Dermis blood vessel endothelial cell (primary cell): ENCODE results near the gene VAMP2. TPM values are rescaled to one million over a fixed set of nuclear protein-coding genes. Genes with fewer than 3 reads are reported as not detected.

Experiments used
- DNase-seq: peaks from one replicate; pipeline ENCODE4 v3.0.0; 2010
- total RNA-seq: library from RNA; depleted of rRNA; stranded (reverse); fragments of >200 nt; gene quantifications from 2 replicates; pipeline ENCODE4 v1.2.3, GENCODE V29; 2014

The VAMP2 gene, protein sequence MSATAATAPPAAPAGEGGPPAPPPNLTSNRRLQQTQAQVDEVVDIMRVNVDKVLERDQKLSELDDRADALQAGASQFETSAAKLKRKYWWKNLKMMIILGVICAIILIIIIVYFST
- 4.4 and 5.2 TPM in 2 replicates for total RNA-seq

DNA sequence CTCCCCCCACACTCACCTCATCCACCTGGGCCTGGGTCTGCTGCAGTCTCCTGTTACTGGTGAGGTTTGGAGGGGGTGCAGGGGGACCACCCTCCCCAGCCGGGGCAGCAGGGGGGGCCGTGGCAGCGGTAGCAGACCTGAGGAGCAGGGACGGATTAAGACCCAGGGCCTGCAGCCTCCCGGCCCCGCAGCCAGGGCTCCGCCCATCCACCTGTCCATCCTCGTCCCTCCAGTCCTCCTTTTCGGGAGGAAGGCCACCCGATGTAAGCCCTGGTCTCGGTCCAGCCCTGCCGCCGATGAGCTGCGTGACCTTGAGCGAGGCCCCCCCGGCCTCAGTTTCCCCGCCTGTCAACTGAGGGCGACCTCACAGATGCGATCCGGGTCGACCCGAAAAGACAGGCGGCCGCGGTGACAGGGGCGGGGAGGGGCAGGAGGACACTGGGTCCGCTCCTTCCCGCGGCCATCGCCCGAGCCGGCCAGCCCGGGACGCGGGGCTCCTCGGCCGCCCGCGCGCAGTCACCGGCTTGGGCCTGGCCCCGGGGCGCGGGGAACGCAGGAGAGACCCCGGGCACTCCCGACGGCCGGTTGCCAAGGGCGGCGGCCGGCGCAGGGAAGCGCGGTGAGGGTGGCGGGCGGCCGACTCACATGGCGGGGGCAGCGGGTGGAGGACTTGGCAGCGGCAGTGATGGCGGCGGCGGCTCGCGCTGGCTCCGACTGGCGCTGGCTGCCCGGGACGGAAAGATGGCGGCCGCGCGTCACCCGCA is at the start of gene VAMP2:
VAMP2 (minus strand) TSS at position 716 of the 764 bp plus-strand sequence; CDS start at position 647, 69 bp downstream.
- peak; percentile 80 for DNase-seq

DNA sequence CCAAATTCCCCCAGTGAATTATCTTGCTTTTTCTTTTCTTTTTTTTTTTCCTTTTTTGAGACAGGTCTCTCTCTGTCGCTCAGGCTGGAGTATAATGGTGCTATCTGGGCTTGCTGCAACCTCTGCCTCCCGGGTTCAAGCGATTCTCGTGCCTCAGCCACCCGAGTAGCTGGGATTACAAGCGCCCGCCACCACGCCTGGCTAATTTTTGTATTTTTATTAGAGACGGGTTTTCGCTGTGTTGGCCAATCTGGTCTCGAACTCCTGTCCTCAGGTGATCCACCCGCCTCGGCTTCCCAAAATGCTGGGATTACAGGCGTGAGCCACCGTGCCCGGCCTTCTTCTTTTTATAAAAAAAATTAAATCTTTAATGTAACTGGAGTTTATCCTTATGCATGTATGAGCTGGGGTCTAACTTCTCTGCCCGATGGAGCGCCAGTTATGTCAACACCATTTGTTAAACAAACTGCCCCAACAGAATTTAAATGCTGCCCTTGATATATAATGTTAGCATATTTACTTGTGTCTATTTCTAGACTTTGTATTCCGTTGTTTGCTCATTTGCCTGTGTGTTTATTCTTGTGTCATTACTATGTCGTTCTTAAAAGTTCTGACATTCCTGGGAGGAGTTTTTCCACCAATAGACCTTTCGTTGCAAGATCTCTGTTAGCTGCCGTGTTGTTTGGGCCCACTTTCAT is 48.2 kb upstream of the VAMP2 start:
- peak; percentile 39 for DNase-seq

DNA sequence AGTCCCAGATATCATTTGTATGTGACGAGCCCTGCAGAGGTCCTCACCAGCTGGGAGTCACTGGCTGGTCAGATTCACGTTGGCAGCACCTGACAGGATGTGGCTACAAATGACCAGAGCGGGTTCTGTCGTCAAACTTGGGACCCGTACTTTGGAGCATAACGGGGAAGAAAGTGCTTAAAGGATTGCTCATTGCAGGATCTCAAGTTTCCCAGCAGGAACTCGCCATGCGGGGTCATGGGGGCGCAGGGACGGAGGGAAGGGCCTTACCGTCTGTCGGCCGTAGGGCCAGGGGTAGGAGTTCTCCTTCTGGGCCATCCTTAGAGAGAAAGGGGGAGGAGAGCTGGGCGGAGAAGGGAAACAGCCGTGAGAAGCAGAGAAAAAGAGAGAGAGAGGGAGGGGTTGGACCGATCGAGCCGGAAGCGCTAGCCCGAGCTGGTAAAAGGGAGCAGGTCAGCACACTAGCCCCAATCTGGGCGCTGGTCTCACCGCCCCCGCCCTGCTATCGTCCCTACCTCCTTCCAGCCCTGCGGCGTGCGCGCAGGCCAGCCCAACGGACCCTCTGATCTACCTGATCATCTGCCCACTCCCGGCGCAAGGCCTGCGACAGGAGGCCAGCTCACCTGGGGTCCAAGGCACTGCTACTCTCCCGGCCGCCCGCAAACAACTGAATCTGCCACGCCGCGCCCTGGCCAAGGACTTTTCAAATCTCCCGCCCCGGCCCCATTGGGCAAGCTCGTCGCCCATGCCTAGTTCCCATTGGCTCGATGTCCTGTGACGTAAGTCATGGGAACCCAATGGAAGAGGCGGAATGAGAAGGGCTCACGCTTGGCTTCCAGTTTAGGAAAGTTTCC is 47.4 kb upstream of the VAMP2 start, which contains the start of gene AURKB:
AURKB (minus strand) TSS at position 669 of the 854 bp plus-strand sequence; CDS start at position 318, 351 bp downstream.
- DNase-seq, result peak; percentile 98

DNA sequence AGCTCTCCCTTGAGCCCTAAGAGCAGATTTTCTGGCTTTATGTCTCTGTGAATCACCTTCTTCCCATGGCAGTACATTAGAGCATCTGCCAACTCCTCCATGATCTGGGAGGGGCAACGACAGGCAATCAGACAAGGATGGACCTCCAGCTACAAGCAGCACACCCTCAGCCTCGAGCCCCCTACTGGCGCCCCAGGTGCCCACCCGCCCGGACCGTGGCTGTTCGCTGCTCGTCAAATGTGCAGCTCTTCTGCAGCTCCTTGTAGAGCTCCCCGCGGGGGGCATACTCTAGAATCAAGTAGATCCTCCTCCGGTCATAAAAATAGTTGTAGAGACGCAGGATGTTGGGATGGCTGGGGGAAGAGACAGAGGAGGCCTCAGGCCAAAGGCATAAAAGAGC is 43.8 kb upstream of the VAMP2 start:
- DNase-seq, result no peak

DNA sequence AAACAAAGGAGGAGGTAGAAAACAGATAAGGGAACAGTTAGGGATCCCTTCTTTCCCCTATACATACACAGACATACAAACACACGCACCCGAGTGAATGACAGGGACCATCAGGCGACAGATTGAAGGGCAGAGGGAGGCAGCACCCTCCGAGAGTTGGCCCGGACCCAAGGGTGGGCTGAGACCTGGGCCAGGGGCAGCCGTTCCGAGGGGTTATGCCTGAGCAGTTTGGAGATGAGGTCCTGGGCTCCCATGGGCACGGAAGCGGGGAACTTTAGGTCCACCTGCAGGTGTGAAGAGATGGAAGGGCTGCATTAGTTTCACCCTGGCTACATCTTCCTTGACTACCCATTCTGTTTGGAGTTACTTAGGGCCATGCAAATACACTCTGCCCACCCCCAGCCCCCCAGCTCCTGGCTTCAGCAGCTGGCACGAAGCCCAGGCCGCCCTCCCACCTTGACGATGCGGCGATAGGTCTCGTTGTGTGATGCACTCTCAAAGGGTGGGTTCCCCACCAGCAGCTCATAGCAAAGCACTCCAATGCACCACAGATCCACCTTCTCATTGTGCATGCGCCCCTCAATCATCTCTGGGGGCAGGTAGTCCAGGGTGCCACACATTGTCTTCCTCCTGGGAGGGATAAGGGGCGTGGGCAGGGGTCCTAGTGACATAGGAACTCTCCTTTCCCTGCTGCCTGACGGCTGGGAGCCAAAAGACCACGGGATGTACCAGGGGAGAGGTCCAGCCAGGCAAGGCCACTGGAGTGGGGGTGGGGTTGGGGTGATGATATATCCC is 42.2 kb upstream of the VAMP2 start:
- DNase-seq, result no peak

DNA sequence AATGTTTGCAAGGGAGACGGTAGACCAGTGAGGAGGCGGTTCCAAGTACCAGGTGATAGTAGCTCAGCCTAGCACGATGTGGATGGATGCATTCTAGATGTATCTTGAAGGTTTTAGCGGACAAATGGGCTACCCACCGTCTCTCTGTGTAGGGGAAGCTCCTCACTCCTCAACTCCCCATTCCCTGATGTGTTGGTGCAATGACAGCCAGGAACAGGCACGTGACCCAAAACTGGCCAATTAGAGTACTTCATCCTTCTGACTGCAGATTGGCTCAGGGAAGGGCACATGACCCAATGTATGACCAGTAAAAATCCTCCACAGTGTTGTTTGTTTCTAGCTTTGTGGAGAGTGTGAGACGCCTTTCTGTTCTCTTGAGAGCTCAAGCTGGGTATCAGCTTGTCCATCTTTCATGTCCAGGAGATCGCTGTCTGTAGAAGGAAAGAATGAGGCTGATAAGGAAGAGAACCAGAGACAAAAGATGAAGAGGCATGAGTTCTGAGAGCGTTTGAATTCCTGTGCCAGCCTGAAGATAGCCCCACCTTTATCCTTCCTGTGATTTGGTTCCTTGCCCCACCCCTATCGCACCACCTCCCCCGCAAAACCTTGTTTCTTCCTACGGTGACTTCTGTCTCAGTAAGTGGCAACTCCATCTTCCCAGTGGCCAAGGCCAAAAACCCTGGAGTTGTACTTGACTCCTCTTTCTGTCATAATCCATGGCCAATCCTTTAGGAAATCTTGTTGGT is 29.5 kb upstream of the VAMP2 start:
- peak; percentile 95 for DNase-seq

DNA sequence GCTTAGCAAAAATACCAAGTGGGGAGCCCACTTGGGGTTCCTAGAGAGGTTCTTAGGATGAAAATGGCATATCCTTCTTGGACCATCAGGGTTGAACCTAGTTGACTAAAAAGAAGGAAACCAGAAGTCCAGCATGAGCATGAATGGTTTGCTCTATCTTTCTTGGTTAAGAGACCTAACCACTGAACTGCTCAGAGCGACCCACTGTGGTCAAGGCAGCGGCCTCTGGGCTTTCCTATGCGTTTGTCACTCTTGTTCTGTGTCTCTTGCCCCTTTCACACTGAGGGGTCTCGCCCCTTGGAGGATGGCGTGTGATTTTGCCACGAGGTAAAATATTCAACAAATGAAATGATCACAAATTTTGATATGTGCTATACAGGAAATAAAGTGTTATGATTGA is 27.8 kb upstream of the VAMP2 start:
- no peak for DNase-seq

DNA sequence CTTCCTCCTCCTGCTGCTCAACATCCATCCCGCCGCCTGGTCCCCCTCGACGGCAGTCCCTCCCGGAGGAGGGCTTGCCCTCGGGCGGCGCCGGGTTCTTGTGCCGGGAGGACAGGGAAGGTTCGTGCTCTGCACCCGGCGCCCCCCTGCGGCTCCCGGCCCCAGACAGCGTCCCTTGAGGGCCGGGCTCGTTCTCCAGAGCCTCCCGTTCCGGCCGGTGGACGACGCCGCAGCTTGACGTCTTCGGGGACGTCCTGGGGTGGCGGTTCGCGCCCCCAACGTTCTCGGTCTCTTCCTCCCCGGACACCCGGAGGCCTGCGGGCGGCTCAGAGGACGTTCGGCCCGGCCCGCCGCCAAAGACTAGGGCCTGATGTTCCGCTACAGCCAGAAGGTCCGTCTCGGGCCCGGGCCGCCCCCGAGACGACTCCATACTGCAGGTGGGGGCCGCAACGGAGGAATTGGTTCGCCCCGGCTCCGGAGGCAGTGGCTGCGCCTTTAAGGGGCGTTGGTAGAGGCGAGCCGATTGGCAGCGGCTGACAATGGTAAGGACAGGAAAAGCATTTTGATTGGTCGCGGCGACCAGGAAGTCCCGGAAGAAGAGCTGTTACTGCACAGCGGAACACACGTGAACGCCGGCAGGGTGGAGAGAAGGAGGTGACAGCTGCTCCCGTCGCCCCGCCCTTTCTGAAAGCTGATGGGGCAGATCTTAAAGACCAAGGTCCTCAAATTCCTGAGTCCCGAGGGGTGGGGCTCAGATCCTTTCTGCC is 27.1 kb upstream of the VAMP2 start, which contains the start of gene BORCS6:
BORCS6 (minus strand) TSS at position 470 of the 767 bp plus-strand sequence; CDS start at position 430, 40 bp downstream.
- peak; percentile 99 for DNase-seq

DNA sequence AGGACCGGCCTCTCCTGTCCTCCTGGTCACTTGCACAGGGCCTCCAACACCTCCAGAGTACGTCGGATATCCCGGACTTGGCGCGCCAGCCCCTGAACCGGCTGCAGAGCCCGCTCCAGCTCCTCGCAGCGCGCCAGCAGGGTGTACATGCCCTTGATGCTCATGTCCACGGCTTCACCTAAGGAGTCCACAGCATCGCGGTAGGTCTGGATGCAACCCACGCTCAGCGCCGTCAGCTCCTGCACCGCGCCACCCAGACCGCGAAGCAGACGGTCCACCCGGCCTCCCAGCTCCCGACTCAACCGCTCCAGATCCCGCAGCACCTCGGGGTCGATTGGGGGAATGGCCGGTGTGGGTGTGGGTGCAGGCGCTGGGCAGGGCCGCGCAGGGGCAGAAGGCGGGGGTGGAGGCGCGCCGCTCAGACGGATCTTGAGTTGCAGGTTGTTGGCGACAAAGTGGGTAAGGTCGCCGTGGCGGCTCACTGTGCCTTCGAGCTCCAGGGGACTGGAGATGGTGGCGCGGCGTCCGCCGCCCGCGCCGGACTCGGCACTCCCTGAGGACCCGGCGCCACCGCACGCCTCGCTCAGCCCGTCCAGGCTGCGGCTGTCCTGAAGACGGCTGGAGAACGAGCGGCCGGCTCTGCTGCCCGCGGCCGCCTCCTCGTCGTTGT is 26.4 kb upstream of the VAMP2 start:
- peak; percentile 50 for DNase-seq

DNA sequence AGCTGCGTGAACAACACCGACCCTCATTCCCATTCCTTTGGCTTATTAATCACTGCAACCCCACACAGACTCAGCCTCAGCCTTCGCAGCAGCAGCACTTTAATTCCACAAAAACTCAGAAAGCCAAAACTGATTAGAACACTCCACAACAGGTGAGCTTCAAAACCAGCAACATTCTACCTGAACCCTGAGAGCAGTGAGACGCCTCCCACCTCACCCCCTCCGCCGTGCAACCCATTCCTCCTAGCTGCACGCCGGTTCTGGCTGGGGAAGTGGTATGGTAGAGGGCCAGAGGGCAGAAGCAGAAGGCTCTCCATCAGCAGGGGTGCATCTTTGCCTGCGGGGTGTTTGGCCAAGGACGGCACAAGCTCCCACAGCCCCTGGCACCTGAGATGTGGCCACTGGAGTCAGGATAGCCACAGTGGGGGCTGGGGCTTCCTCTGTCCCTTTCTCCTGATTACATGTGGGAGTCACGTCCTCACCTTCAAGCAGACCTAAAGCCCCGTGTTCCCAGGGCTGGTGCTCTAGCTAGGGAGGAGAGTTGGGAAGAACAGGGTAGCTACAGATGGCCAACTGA is 25.6 kb upstream of the VAMP2 start:
- DNase-seq, result no peak

DNA sequence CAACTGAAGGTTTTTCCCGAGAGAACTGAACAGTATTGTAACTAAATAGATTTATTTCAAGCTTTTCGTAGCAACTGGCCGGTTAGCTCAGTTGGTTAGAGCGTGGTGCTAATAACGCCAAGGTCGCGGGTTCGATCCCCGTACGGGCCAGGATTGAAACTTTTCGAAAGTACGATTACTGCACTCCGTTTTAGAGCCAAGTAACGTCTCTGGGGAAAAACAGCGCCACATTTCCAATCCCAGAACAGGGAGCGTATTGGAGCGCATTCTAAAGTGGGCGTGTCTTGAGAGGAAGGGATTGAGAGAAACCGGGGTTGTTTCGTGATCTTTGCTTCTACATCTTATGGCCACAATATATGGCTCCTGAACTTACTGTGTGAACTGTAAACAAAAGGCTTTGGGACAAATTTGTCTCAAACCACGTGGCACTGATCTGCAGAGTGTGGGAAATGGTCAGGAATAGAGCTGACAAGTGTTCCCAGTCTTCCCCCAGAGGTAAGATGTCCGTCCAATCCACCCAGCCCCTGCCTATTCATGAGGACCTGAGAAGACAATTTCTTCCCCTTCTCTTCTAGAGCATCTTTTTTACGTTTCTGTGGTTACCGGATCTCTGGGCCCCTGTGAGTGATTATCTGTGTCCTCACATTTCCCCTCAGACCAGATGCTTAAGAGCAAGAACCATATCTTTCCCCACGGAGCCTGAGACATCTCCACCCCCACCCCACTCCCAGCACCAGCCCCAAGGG is 24.9 kb upstream of the VAMP2 start:
- peak; percentile 98 for DNase-seq

DNA sequence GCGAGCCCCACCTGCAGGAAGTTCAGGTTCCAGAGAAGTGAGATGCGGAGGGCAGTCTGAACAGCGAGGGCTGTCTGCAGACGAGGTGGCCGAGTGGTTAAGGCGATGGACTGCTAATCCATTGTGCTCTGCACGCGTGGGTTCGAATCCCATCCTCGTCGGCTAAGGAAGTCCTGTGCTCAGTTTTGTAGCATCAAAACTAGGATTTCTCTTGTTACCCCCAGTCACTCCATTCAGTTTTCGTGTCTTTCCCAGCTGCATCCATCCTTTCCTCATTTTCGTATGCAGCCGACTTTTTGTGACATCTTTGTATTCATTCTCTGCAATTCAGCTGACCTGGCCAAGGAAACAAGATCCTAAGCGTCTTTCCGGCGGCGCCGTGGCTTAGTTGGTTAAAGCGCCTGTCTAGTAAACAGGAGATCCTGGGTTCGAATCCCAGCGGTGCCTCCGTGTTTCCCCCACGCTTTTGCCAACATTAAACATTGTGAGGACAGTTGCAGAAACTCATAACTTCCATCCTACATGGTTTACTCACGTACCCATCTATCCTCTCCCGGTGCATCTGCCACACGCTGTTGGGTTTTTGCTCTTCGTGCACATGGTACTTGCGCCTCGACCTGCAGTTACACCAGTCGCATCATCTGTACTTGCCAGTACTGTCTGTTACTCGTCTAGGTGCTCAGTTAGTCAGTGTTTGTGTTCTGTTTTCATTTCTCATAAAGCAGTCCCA is 24.2 kb upstream of the VAMP2 start:
- DNase-seq, result peak; percentile 97

DNA sequence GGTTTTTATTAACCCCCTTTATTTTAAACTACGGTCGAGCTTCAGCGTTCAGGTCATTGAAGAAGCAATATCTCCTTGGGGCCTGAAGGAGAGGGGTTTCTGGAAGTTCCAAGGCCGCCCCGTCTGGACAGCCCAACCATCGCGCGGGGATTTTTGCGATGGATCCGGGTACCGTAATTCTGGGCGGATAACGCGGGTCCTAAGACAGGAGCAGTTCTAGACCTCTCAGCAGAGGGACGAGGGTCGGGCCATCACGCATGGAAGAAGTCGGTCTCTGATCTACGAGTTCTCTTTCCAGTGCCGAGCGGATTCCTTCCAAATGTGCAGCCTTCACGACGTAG is 23.7 kb upstream of the VAMP2 start:
- DNase-seq, result no peak

DNA sequence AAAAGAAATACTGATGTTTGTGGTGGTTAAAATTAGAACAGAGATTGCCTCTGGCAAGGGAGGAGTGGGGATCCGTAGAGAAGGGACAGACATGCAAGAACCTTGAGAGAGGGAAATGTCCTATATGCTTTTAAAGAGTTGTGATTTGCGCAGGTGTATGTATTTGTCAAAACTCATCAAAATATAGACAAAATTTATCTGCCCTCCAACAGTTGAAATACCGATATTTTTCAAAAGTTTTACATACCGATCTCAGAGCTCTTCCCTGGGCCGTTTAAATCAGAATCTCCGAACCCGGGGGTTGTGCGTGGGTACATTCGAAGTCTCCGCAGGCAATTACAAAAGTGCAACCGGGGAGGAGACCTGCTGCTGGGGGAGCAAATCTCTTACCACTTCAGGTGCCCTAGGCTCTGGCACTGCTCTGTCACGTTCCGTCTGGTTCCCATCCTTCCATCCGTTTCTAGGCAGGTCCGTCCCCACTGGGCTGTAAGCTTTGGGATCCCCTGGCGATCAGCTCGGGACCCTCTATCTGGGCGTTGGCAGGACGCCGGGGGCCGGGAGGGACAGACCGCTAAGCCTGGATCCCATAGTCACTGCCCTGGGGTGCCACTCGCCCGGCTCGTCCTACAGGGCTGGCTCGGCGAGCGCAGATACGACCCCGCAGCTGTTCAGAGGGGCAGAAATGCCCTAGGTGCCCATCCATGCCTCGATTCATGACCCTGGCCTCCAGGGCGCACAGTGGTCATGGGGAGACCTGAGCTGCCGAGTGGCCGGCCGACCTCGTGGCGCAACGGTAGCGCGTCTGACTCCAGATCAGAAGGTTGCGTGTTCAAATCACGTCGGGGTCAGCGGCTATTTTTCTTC is 23.1 kb upstream of the VAMP2 start:
- peak; percentile 86 for DNase-seq

DNA sequence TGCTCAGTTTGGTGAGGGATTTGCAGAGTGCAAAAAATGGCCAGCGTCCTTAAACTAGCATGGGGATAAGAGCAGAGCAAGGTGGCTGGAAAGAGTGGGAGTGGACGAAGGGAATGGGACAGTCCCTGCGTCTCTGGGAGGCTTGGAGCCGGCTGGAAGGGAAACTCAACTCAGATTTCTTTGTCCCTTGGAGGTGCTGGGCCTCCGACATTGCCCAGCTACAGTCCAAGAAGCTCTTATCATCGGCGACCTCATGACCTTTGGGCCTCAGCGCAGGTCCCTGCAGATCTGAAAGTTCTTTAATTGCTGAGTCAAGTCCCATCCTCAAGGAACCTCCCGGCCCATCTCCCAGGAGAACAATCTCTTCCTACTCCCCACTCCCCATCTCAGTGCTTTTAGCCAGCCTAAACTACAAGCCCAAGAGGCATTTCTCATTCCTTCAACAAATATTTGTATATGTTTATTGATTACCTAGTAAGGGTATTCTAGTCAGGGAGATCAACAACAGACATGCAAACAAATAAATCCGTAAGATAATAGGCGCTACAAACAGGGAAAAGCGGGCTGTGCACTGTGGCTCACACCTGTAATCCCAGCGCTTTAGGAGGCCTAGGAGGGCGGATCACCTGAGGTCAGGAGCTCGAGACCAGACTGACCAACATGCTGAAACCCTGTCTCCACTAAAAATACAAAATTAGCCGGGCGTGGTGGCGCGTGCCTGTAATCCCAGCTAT is 14.4 kb upstream of the VAMP2 start:
- no peak for DNase-seq
